ENCODE measurements around the gene SLMAP.

SLMAP gene

GRCh38 chr3:57968501-57968900 lies 212.4 kb downstream of the SLMAP start:
- Mint-ChIP-seq H3K27me3 (peaks cover 0 to 8% of the 10 kb centered on the region in 2 donors), H3K9me3 (no peaks in the 10 kb centered on the region), H3K4me3 (no peak overlapping the region), H3K36me3 (ENCODE audit: insufficient read depth) (no peaks in the 10 kb centered on the region), H3K27ac (no peak overlapping the region), H3K4me1 (ENCODE audit: low read depth in 2 of 2) (peaks cover 3 to 10% of the 10 kb centered on the region in 2 donors)
- no peak for DNase-seq
- no peak for ATAC-seq (replicated peaks)

DNA sequence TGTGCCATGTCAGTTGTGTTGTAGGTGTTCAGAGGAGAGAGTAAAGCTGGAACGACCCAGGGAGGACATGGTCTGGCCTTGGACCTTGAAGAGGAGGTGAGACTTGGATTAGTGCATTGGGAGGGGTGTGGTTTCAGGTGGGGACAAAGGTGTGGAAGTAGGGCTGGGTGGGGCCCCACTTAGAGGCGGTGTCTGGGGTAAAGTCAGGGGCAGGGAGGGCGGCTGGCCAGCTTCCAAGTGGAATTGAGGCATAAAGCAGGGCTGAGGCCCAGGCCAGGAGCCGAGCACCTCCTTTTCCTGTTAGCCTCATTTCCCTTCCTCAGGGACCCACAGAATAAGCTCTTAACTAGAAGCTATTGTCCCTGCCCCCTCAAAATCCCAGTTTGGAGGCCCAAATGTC lies 215.9 kb downstream of the SLMAP start:
- peaks cover 3 to 10% of the 10 kb centered on the region in 2 donors for H3K4me1 Mint-ChIP-seq (ENCODE audit: low read depth in 2 of 2)
- DNase-seq (no peak), ATAC-seq (replicated peaks) (no peak)
- H3K27me3 Mint-ChIP-seq, result no peaks in the 10 kb centered on the region
- no peaks in the 10 kb centered on the region for H3K9me3 Mint-ChIP-seq
- no peak overlapping the region for H3K4me3 Mint-ChIP-seq
- no peaks in the 10 kb centered on the region for H3K36me3 Mint-ChIP-seq (ENCODE audit: insufficient read depth)
- H3K27ac Mint-ChIP-seq, result no peak overlapping the region

GRCh38 chr3:57972531-57973111 lies 216.5 kb downstream of the SLMAP start:
- H3K27ac Mint-ChIP-seq, result peak overlapping the region in 1 of 2 donors; percentile 19
- no peak overlapping the region for H3K4me3 Mint-ChIP-seq
- no peaks in the 10 kb centered on the region for H3K27me3 Mint-ChIP-seq
- peaks cover 3 to 7% of the 10 kb centered on the region in 2 donors for H3K4me1 Mint-ChIP-seq (ENCODE audit: low read depth in 2 of 2)
- DNase-seq (no peak), ATAC-seq (replicated peaks) (no peak)
- no peaks in the 10 kb centered on the region for H3K9me3 Mint-ChIP-seq
- no peaks in the 10 kb centered on the region for H3K36me3 Mint-ChIP-seq (ENCODE audit: insufficient read depth)

- no peak for ATAC-seq (replicated peaks)
- Mint-ChIP-seq H3K4me1 (ENCODE audit: low read depth in 2 of 2) (peaks cover 3 to 5% of the 10 kb centered on the region in 2 donors), H3K9me3 (no peaks in the 10 kb centered on the region), H3K27ac (no peak overlapping the region), H3K36me3 (ENCODE audit: insufficient read depth) (peaks cover under 1% of the 10 kb centered on the region), H3K27me3 (no peaks in the 10 kb centered on the region), H3K4me3 (no peak overlapping the region)
- no peak for DNase-seq
Observed at GRCh38 chr3:57973715-57974477, 217.8 kb downstream of the SLMAP start.

- Mint-ChIP-seq H3K4me1 (ENCODE audit: low read depth in 2 of 2) (peaks cover 3 to 5% of the 10 kb centered on the region in 2 donors), H3K27me3 (no peaks in the 10 kb centered on the region), H3K4me3 (no peak overlapping the region), H3K27ac (no peak overlapping the region), H3K36me3 (ENCODE audit: insufficient read depth) (peaks cover 4% of the 10 kb centered on the region), H3K9me3 (no peaks in the 10 kb centered on the region)
- ATAC-seq (replicated peaks), result no peak
- DNase-seq, result no peak
Observed at GRCh38 chr3:57974796-57975388, 218.8 kb downstream of the SLMAP start.

GRCh38 chr3:57977818-57978235 lies 221.7 kb downstream of the SLMAP start:
- no peak for ATAC-seq (replicated peaks)
- Mint-ChIP-seq H3K36me3 (ENCODE audit: insufficient read depth) (peaks cover 4% of the 10 kb centered on the region), H3K4me1 (ENCODE audit: low read depth in 2 of 2) (no peaks in the 10 kb centered on the region), H3K27me3 (no peaks in the 10 kb centered on the region), H3K27ac (no peak overlapping the region), H3K9me3 (no peaks in the 10 kb centered on the region), H3K4me3 (no peak overlapping the region)
- DNase-seq, result no peak

DNA sequence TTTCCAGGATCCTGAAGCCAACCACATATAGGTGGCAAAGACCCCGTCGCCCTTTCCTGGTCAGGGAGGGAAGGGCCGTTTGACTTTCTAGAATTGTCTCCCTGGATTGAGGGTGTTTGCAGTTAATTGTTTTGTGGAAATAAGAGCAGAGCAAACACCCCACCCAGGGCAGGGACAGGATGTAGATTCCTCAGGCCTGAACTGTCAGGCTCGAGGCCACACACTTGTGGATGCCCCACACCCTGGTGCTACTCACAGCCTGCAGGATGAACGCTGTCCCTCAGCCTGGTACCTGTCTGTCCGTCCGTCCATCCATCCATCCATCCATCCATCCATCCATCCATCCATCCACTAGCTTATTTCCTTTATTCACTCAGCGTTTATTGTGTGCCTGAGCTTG lies 222.2 kb downstream of the SLMAP start:
- H3K4me3 Mint-ChIP-seq, result no peak overlapping the region
- no peaks in the 10 kb centered on the region for H3K9me3 Mint-ChIP-seq
- H3K27me3 Mint-ChIP-seq, result no peaks in the 10 kb centered on the region
- DNase-seq (no peak), ATAC-seq (replicated peaks) (no peak)
- H3K36me3 Mint-ChIP-seq (ENCODE audit: insufficient read depth), result peaks cover 4% of the 10 kb centered on the region
- peaks cover 0 to 1% of the 10 kb centered on the region in 2 donors for H3K4me1 Mint-ChIP-seq (ENCODE audit: low read depth in 2 of 2)
- no peak overlapping the region for H3K27ac Mint-ChIP-seq
